Retina (tissue), 1 donor: ENCODE measurements around the gene TCF20.

Experiments used
- DNase-seq: peaks from one replicate; pipeline ENCODE4 v3.0.0-alpha.2; 2016

TCF20 gene

GRCh38 chr22:42300259-42301076 lies 30.0 kb upstream of the TCF20 start:
- no peak for DNase-seq

- DNase-seq = peak; percentile 62
Observed at GRCh38 chr22:42299586-42300258, 29.3 kb upstream of the TCF20 start.

- no peak for DNase-seq
Observed at GRCh38 chr22:42298746-42299145, 28.3 kb upstream of the TCF20 start.

- DNase-seq = no peak
Observed at GRCh38 chr22:42297778-42298177, 27.3 kb upstream of the TCF20 start.

GRCh38 chr22:42296883-42297282 lies 26.4 kb upstream of the TCF20 start:
- DNase-seq = no peak

GRCh38 chr22:42296381-42296853 lies 26.0 kb upstream of the TCF20 start:
- DNase-seq = no peak

GRCh38 chr22:42294034-42294985 lies 23.9 kb upstream of the TCF20 start:
- peak; percentile 72 for DNase-seq

- DNase-seq = no peak
Observed at GRCh38 chr22:42292732-42293520, 22.5 kb upstream of the TCF20 start.

GRCh38 chr22:42291287-42291686 lies 20.8 kb upstream of the TCF20 start:
- no peak for DNase-seq

GRCh38 chr22:42289671-42290541 lies 19.5 kb upstream of the TCF20 start:
- peak; percentile 70 for DNase-seq

GRCh38 chr22:42288791-42289190 lies 18.3 kb upstream of the TCF20 start:
- DNase-seq = no peak

- DNase-seq = no peak
Observed at GRCh38 chr22:42287174-42287890, 16.9 kb upstream of the TCF20 start.

- DNase-seq = no peak
Observed at GRCh38 chr22:42286205-42286604, 15.8 kb upstream of the TCF20 start.

GRCh38 chr22:42285604-42286003 lies 15.2 kb upstream of the TCF20 start:
- DNase-seq = no peak

GRCh38 chr22:42284643-42285181 lies 14.3 kb upstream of the TCF20 start:
- no peak for DNase-seq

- DNase-seq = no peak
Observed at GRCh38 chr22:42284202-42284591, 13.7 kb upstream of the TCF20 start.

- peak; percentile 86 for DNase-seq
Observed at GRCh38 chr22:42283278-42284201, 13.1 kb upstream of the TCF20 start.

GRCh38 chr22:42282943-42283277 lies 12.5 kb upstream of the TCF20 start:
- DNase-seq = peak; percentile 93

- DNase-seq = no peak
Observed at GRCh38 chr22:42282252-42282942, 11.9 kb upstream of the TCF20 start.
